ENCODE measurements around the gene CCDC187. TPM values are rescaled to one million over a fixed set of nuclear protein-coding genes. Genes with fewer than 3 reads are reported as not detected.

Gene CCDC187
- total RNA-seq, 1 donor, result under 0.01 TPM

- no peak for TF ChIP-seq CTCF (IDR thresholded peaks at IDR 0.05; ENCODE audit: insufficient read depth, low read depth, low read length)
- DNase-seq (ENCODE audit: low read depth), result no peak
- no peak overlapping the region for H3K4me3 ChIP-seq (ENCODE audit: low read depth, low read length)
Measured at GRCh38 chr9:136278221-136278620, 25.7 kb downstream of the CCDC187 start.

GRCh38 chr9:136277746-136278145 is 26.1 kb downstream of the CCDC187 start:
- no peak for DNase-seq (ENCODE audit: low read depth)

GRCh38 chr9:136276716-136277115 is 27.2 kb downstream of the CCDC187 start:
- TF ChIP-seq CTCF (IDR thresholded peaks at IDR 0.05; ENCODE audit: insufficient read depth, low read depth, low read length), result no peak
- DNase-seq (ENCODE audit: low read depth), result no peak
- H3K4me3 ChIP-seq (ENCODE audit: low read depth, low read length), result no peak overlapping the region

More at GRCh38 chr9:136277746-136278145, 26.1 kb downstream of the CCDC187 start:
- TF ChIP-seq CTCF (IDR thresholded peaks at IDR 0.05; ENCODE audit: insufficient read depth, low read depth, low read length), result no peak
- H3K4me3 ChIP-seq (ENCODE audit: low read depth, low read length), result no peak overlapping the region

GRCh38 chr9:136275655-136276429 is 28.1 kb downstream of the CCDC187 start:
- no peak overlapping the region for H3K4me3 ChIP-seq (ENCODE audit: low read depth, low read length)
- no peak for DNase-seq (ENCODE audit: low read depth)
- TF ChIP-seq CTCF (IDR thresholded peaks at IDR 0.05; ENCODE audit: insufficient read depth, low read depth, low read length), result no peak

GRCh38 chr9:136274786-136275654 is 28.9 kb downstream of the CCDC187 start:
- no peak overlapping the region for H3K4me3 ChIP-seq (ENCODE audit: low read depth, low read length)
- TF ChIP-seq CTCF (IDR thresholded peaks at IDR 0.05; ENCODE audit: insufficient read depth, low read depth, low read length), result no peak
- no peak for DNase-seq (ENCODE audit: low read depth)

GRCh38 chr9:136273921-136274785 is 29.7 kb downstream of the CCDC187 start:
- TF ChIP-seq CTCF (IDR thresholded peaks at IDR 0.05; ENCODE audit: insufficient read depth, low read depth, low read length), result no peak
- DNase-seq (ENCODE audit: low read depth), result no peak
- H3K4me3 ChIP-seq (ENCODE audit: low read depth, low read length), result no peak overlapping the region

All from fibroblast of villous mesenchyme (primary cell).